Measurements from ENCODE around the gene EVA1B.

The EVA1B gene

DNA sequence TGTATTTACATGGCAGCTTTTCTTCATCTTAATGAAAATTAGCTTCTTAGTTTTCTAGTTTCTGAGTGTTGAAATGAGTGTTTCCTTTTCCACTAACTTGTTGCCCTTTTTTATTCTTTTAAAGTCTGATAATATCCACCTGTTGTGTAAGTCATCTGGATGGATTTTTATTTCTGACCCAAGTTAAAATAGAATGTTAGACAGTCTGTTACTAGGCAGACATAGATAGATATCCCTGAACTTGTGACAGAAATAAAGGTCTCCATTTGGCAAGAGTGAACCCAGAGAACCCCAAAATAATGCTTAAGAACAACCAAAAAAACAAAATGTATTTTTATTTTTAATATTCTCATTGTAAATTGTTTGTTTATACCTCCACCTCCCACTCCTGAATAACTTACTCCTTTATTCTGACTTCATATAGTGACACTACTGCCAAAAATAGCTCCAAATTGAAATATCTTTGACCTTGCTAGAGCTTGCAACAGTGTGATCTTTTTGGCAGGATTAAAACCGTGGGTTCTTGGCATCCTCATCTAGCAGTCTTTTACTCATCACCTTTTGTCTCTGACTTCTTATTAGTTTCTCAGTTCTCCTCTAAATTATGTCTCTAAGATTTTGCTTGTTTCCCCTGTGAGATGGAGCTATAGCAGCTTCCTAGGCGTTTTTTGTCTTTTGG is 44.2 kb downstream of the EVA1B start:
- H3K4me3 Mint-ChIP-seq: no peak overlapping the region
- peak overlapping the region; percentile 52 for H3K27ac Mint-ChIP-seq (ENCODE audit: low read depth)
- no peaks in the 10 kb centered on the region for H3K27me3 Mint-ChIP-seq
- DNase-seq (ENCODE audit: low spot score in 2 of 2) (no peak), ATAC-seq (replicated peaks; ENCODE audit: extremely low read depth, poor library complexity, severe bottlenecking) (no peak)
- H3K36me3 Mint-ChIP-seq (ENCODE audit: insufficient read depth): peaks cover 29% of the 10 kb centered on the region
- no peaks in the 10 kb centered on the region for H3K9me3 Mint-ChIP-seq
- H3K4me1 Mint-ChIP-seq: peaks cover 22% of the 10 kb centered on the region

DNA sequence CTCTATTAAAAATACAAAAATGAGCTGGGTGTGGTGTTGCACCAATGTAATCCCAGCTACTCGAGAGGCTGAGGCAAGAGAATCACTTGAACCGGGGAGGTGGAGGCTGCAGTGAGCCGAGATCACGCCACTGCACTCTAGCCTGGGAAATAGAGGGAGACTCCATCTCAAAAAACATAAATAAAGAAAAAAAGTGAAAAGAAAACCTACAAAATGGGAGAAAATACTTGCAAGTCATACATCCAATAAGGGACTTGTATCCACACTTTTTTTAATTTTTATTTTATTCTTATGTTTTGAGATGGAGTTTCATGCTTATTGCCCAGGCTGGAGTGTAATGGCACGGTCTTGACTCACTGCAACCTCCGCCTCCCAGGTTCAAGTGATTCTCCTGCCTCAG is 46.8 kb downstream of the EVA1B start:
- DNase-seq (ENCODE audit: low spot score in 2 of 2) (no peak), ATAC-seq (replicated peaks; ENCODE audit: extremely low read depth, poor library complexity, severe bottlenecking) (no peak)
- Mint-ChIP-seq H3K27me3 (no peaks in the 10 kb centered on the region), H3K36me3 (ENCODE audit: insufficient read depth) (peaks cover 26% of the 10 kb centered on the region), H3K4me1 (peaks cover 17% of the 10 kb centered on the region), H3K9me3 (no peaks in the 10 kb centered on the region), H3K4me3 (no peak overlapping the region), H3K27ac (ENCODE audit: low read depth) (no peak overlapping the region)

- ATAC-seq (replicated peaks; ENCODE audit: extremely low read depth, poor library complexity, severe bottlenecking) (no peak), DNase-seq (ENCODE audit: low spot score in 2 of 2) (no peak)
- H3K4me3 Mint-ChIP-seq: no peak overlapping the region
- H3K27ac Mint-ChIP-seq (ENCODE audit: low read depth): no peak overlapping the region
- H3K27me3 Mint-ChIP-seq: no peaks in the 10 kb centered on the region
- peaks cover 34% of the 10 kb centered on the region for H3K36me3 Mint-ChIP-seq (ENCODE audit: insufficient read depth)
- no peaks in the 10 kb centered on the region for H3K9me3 Mint-ChIP-seq
- H3K4me1 Mint-ChIP-seq: peaks cover 9% of the 10 kb centered on the region
These were observed 49.2 kb downstream of the EVA1B start for GRCh38 chr1:36274201-36274600.

DNA sequence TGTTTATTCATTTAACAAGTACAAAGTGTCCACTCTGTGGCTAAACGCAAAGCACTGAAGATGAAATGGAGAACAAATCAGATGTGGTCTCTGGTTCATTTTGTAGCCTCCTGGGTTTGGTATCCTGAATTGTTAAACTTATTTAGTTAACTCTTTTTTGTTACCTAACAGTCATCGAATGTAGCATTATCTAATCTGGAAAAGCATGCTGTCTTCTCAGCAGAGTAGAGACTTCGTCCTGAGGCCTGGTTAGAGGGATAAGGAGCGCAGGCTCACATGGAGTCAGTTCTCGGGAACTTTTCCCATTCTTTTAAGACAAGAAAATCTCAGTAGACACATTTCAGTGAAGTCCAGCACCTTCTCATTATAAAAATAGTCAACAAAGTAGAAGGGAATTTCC is 50.4 kb downstream of the EVA1B start:
- H3K9me3 Mint-ChIP-seq: no peaks in the 10 kb centered on the region
- H3K27me3 Mint-ChIP-seq: no peaks in the 10 kb centered on the region
- H3K27ac Mint-ChIP-seq (ENCODE audit: low read depth): peak overlapping the region; percentile 62
- no peak overlapping the region for H3K4me3 Mint-ChIP-seq
- DNase-seq (ENCODE audit: low spot score in 2 of 2) (no peak), ATAC-seq (replicated peaks; ENCODE audit: extremely low read depth, poor library complexity, severe bottlenecking) (no peak)
- H3K4me1 Mint-ChIP-seq: peaks cover 6% of the 10 kb centered on the region
- H3K36me3 Mint-ChIP-seq (ENCODE audit: insufficient read depth): peaks cover 36% of the 10 kb centered on the region

All from central memory CD8-positive, alpha-beta T cell (primary cell).